CD14-positive monocyte (primary cell): ENCODE data around the gene PLAU. TPM values are rescaled to one million over a fixed set of nuclear protein-coding genes. Genes with fewer than 3 reads are reported as not detected.

Source experiments
- DNase-seq, 3 donors: peaks; one replicate each; pipeline ENCODE4 v3.0.0-alpha.2; 2011 to 2022
- H2AFZ ChIP-seq: 2 replicates; pipeline ENCODE4 v1.6.0; 2012; ENCODE audit warnings: mild to moderate bottlenecking, low read depth, low read length, inconsistent platforms; ENCODE audit not compliant: insufficient read depth, poor library complexity, severe bottlenecking
- H3K27ac ChIP-seq, 2 donors: 1 replicate in 1 of 2; 2 replicates in 1 of 2; pipeline ENCODE4 v1.5.1; 2012 to 2013; ENCODE audit warnings: low read length in 2 of 2, control low read depth in 1 of 2, inconsistent platforms in 1 of 2, low read depth in 1 of 2, mild to moderate bottlenecking in 1 of 2
- H3K27me3 ChIP-seq, 2 donors: one replicate each; pipeline versions ENCODE4 v1.6.0 to v1.6.1; 2011 to 2013; ENCODE audit warnings: low read length in 2 of 2; ENCODE audit not compliant: control insufficient read depth in 2 of 2, insufficient read depth in 2 of 2
- H3K36me3 ChIP-seq, 2 donors: replicated peaks in 1 of 2; 1 replicate in 1 of 2; 2 replicates in 1 of 2; pipeline versions ENCODE4 v1.5.1 to v1.6.1; 2012 to 2013; ENCODE audit warnings: low read length in 2 of 2, control low read depth in 1 of 2, inconsistent platforms in 1 of 2, mild to moderate bottlenecking in 1 of 2; ENCODE audit not compliant: insufficient read depth in 2 of 2, control insufficient read depth in 1 of 2
- H3K4me1 ChIP-seq, 2 donors: 1 replicate in 1 of 2; 2 replicates in 1 of 2; pipeline versions ENCODE4 v1.5.1 to v1.6.1; 2012 to 2013; ENCODE audit warnings: low read length in 2 of 2, control low read depth in 1 of 2, inconsistent platforms in 1 of 2, mild to moderate bottlenecking in 1 of 2, moderate library complexity in 1 of 2; ENCODE audit not compliant: insufficient read depth in 2 of 2, control insufficient read depth in 1 of 2
- H3K4me2 ChIP-seq: replicated peaks from 2 replicates; pipeline ENCODE3; 2012; ENCODE audit warnings: low read length, moderate library complexity, mild to moderate bottlenecking; ENCODE audit not compliant: poor library complexity, severe bottlenecking; ENCODE audit errors: extremely low read depth
- H3K4me3 ChIP-seq, 3 experiments: fragments of 200-600 bp in 1 of 3; sonication (generic) in 1 of 3; replicated peaks in 1 of 3; 1 replicate in 2 of 3; 2 replicates in 1 of 3; pipeline ENCODE4 v1.5.1; 2011 to 2013; ENCODE audit warnings: low read length in 3 of 3, mild to moderate bottlenecking in 3 of 3, control low read depth in 2 of 3, low read depth in 2 of 3, inconsistent platforms in 1 of 3, moderate library complexity in 1 of 3
- H3K79me2 ChIP-seq: 2 replicates; pipeline ENCODE4 v1.6.0; 2012; ENCODE audit warnings: mild to moderate bottlenecking, control low read depth, inconsistent platforms, low read length, moderate library complexity; ENCODE audit not compliant: insufficient read depth
- H3K9ac ChIP-seq: 2 replicates; pipeline ENCODE4 v1.6.0; 2017; ENCODE audit warnings: low read length, mild to moderate bottlenecking; ENCODE audit not compliant: insufficient read depth, poor library complexity, severe bottlenecking
- H3K9me3 ChIP-seq, 2 donors: replicated peaks in 1 of 2; 1 replicate in 1 of 2; 2 replicates in 1 of 2; pipeline versions ENCODE4 v1.5.1 to v1.6.1; 2012 to 2013; ENCODE audit warnings: low read length in 2 of 2, control low read depth in 1 of 2; ENCODE audit not compliant: control insufficient read depth in 1 of 2, insufficient read depth in 1 of 2
- H4K20me1 ChIP-seq: 2 replicates; pipeline ENCODE4 v1.6.0; 2012; ENCODE audit warnings: mild to moderate bottlenecking, low read length, control low read depth, moderate library complexity; ENCODE audit not compliant: insufficient read depth
- H3K27ac Mint-ChIP-seq, 7 donors: one replicate each; pipeline ENCODE4 v1.8.0; 2020; ENCODE audit warnings: mild to moderate bottlenecking in 7 of 7, mixed read lengths in 7 of 7, moderate library complexity in 6 of 7, inconsistent platforms in 2 of 7
- H3K27me3 Mint-ChIP-seq, 3 donors: one replicate each; pipeline ENCODE4 v1.8.0; 2021 to 2022; ENCODE audit warnings: low read depth in 3 of 3, mild to moderate bottlenecking in 3 of 3, mixed read lengths in 3 of 3, moderate library complexity in 3 of 3, inconsistent platforms in 1 of 3
- H3K36me3 Mint-ChIP-seq, 2 donors: one replicate each; pipeline ENCODE4 v1.8.0; 2020; ENCODE audit warnings: mixed read lengths in 2 of 2, inconsistent platforms in 1 of 2, mild to moderate bottlenecking in 1 of 2
- H3K4me1 Mint-ChIP-seq: one replicate; pipeline ENCODE4 v1.8.0; 2020; ENCODE audit warnings: mild to moderate bottlenecking, mixed read lengths
- H3K4me3 Mint-ChIP-seq, 2 donors: one replicate each; pipeline ENCODE4 v1.8.0; 2020; ENCODE audit warnings: mild to moderate bottlenecking in 2 of 2, mixed read lengths in 2 of 2, moderate library complexity in 1 of 2
- H3K9me3 Mint-ChIP-seq, 7 donors: one replicate each; pipeline ENCODE4 v1.8.0; 2020 to 2022; ENCODE audit warnings: mixed read lengths in 7 of 7, mild to moderate bottlenecking in 6 of 7, moderate library complexity in 6 of 7, inconsistent platforms in 2 of 7
- CTCF ChIP-seq: fragments of 200-600 bp; IDR thresholded peaks from one replicate; pipeline ENCODE4 v1.8.0; 2022; ENCODE audit warnings: antibody characterized with exemption, mild to moderate bottlenecking
- WGBS: methylation state at CpG from one replicate; pipeline ENCODE4 v1.1.5; 2013; ENCODE audit warnings: missing lambda C conversion rate; ENCODE audit not compliant: insufficient coverage; 5-methylcytosine and 5-hydroxymethylcytosine counted together
- intact Hi-C, 2 donors: fragments of 100-400 bp; cut with micrococcal nuclease; formaldehyde crosslinking; loops; one replicate each; pipeline versions ENCODE4 v1.15.0 to v1.15.1; 2023
- polyA plus RNA-seq, 3 donors: library from polyadenylated mRNA; depleted of rRNA in 1 of 3; unstranded in 2 of 3; stranded (reverse) in 1 of 3; fragments of 300-500 nt in 2 of 3; fragments of >200 nt in 1 of 3; fragmentation: Illumina TruSeq in 2 of 3; gene quantifications; 1 replicate in 2 of 3; 2 replicates in 1 of 3; pipeline ENCODE4 v1.2.3, GENCODE V29; 2012 to 2021

PLAU gene
- polyA plus RNA-seq, 3 donors, result 0.16 to 1.5 (median 0.43) TPM

GRCh38 chr10:73956476-73957359 lies 45.8 kb downstream of the PLAU start:
- Mint-ChIP-seq H3K4me1 (peaks cover 62% of the 10 kb centered on the region), H3K27ac (peak overlapping the region; percentile 89 to 97 (median 95)), H3K4me3 (peak overlapping the region; percentile 67 to 86), H3K27me3 (no peaks in the 10 kb centered on the region), H3K36me3 (no peaks in the 10 kb centered on the region), H3K9me3 (no peaks in the 10 kb centered on the region)
- Histone ChIP-seq H3K9me3 (no peaks in the 10 kb centered on the region), H3K4me1 (peaks cover 56 to 68% of the 10 kb centered on the region in 2 donors), H3K27ac (peak overlapping the region; percentile 77 to 82), H3K9ac (peak overlapping the region; percentile 34), H3K27me3 (no peaks in the 10 kb centered on the region), H3K36me3 (no peaks in the 10 kb centered on the region), H3K4me3 (peak overlapping the region in 1 of 3 experiments; percentile 59), H2AFZ (peak overlapping the region; percentile 66), H3K79me2 (no peaks in the 10 kb centered on the region), H4K20me1 (no peaks in the 10 kb centered on the region), H3K4me2 (peak overlapping the region; percentile 58)
- intact Hi-C loops, result loop anchor here (5.0 kb wide), 1 partner anchor 36 kb away; no protein-coding TSS in a partner anchor
- no peak for TF ChIP-seq CTCF
- 2% methylated on average over 5 of the region's 9 CpGs for WGBS
- DNase-seq, result peak; percentile 38 to 63 (median 46)

GRCh38 chr10:73959484-73960243 lies 48.7 kb downstream of the PLAU start:
- WGBS, result 20% methylated on average over 3 of the region's 6 CpGs
- H3K27me3 ChIP-seq, result no peaks in the 10 kb centered on the region
- no peak overlapping the region for H3K4me3 ChIP-seq
- H3K36me3 Mint-ChIP-seq, result no peaks in the 10 kb centered on the region
- peak overlapping the region; percentile 87 to 95 (median 89) for H3K27ac Mint-ChIP-seq
- no peak overlapping the region for H3K4me2 ChIP-seq
- H4K20me1 ChIP-seq, result no peaks in the 10 kb centered on the region
- DNase-seq, result peak; percentile 65 to 80 (median 79)
- intact Hi-C loops, result loop anchor here (5.0 to 10.0 kb wide), 2 partner anchors 33 to 115 kb away; no protein-coding TSS in a partner anchor
- no peak overlapping the region for H2AFZ ChIP-seq
- TF ChIP-seq CTCF, result no peak
- peak overlapping the region in 1 of 2 donors; percentile 35 for H3K4me3 Mint-ChIP-seq
- H3K9me3 ChIP-seq, result no peaks in the 10 kb centered on the region
- peaks cover 44 to 51% of the 10 kb centered on the region in 2 donors for H3K4me1 ChIP-seq
- H3K9me3 Mint-ChIP-seq, result no peaks in the 10 kb centered on the region
- no peak overlapping the region for H3K9ac ChIP-seq
- H3K4me1 Mint-ChIP-seq, result peaks cover 54% of the 10 kb centered on the region
- H3K27me3 Mint-ChIP-seq, result no peaks in the 10 kb centered on the region
- H3K27ac ChIP-seq, result peak overlapping the region; percentile 77
- H3K36me3 ChIP-seq, result no peaks in the 10 kb centered on the region
- no peaks in the 10 kb centered on the region for H3K79me2 ChIP-seq
